Ramos (cell line): ENCODE results near the gene GALC.

Experiments
- in situ Hi-C: fragments of 300-500 bp; cut with MboI; formaldehyde crosslinking; loops from one replicate; pipeline ENCODE4 v1.14.3; 2022; ENCODE audit warnings: low sequenced_read_pairs; ENCODE audit not compliant: unreplicated experiment

GALC gene

GRCh38 chr14:88008039-88008742, 15.2 kb upstream of the GALC start:
- in situ Hi-C loops = no loop called here

- in situ Hi-C loops = no loop called here
These were observed 14.6 kb upstream of the GALC start for GRCh38 chr14:88007608-88008007.

DNA sequence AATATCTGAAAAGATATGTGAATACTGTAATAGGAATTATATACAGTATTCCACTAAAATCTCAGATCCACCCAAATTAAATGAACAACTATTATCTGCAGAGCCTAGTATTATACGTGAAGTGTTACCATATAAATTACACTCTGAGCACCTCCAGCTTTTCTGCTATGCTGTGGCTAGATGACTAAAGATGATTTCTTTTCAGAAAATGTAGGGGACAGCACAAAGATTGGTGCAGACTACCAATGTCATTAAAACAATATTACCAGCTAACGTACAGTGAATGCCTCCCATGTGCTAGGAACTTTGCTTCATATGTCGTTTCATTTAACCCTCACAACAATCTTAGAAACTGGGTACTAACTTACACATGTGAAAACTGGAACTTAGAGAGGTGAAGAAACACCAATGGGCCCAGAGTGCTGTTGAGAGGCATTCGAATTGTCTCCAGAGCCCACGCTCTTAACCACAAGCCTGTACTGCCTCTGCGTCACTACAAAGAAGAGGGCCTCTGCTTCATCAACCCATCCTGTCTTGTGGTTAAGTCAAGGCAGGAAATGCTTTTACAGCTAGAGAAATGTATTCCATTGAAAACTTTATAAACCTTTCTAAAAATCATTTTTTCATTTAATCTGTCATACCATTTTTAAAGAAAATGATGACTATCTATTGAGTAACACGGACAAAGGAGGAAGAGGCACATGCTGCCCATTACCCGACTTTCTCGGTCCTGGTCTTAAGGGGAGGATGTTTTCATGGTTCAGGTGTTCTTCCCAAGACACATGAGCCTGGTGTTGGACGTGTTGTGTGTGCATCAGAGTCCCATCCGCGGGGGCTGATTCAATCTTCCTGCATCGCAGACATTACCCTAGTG, 13.2 kb upstream of the GALC start:
- in situ Hi-C loops = no loop called here

DNA sequence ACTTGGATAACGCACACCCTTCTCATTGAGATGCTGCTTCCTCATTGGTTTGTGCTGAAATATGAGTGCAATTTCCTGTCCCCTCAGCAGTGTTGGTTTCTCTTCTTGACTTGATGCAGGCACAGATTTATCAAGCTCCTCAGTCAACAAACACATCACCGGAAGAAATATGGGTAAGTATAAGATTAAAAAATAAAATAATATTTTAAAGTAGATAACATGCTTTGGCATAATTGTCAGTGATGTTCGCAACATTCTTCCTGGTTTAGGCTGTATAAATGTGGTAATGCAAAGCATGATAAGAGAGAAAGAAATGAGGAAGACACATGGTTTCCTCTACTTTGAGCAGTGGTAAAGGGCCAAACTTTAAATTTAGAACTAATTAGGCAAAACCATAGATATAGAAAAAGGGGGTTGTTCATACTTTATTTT, 12.1 kb upstream of the GALC start, which contains the start of gene GPR65:
TSS of gene GPR65 (plus strand) at position 86 of the 432 bp plus-strand sequence. CDS start 5,713 bp downstream, outside the sequence.
- in situ Hi-C loops = no loop called here

DNA sequence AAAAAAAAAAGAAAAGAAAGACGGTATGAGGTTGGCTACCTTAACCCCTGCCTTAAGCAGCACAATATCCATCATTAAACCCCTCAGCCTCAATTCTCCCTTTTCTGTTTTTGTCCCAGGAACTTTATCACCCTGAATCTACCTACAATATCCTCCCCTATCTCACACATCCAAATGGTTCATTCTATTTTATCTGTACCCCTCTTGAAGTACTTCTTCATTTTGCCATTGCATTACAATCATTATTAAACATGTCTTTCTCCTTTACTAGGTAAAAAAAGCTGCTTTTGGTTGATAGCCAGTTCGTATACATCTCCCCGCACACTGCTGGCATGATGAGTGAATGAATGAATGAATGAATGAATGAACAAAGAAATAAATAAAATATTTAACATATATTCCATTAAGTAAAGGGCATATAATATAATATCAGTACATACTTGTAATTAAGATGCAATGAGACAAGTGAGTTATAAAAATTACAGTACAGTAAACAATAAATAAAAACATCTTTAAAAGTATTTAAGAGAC, 11.6 kb upstream of the GALC start:
- in situ Hi-C loops = no loop called here

DNA sequence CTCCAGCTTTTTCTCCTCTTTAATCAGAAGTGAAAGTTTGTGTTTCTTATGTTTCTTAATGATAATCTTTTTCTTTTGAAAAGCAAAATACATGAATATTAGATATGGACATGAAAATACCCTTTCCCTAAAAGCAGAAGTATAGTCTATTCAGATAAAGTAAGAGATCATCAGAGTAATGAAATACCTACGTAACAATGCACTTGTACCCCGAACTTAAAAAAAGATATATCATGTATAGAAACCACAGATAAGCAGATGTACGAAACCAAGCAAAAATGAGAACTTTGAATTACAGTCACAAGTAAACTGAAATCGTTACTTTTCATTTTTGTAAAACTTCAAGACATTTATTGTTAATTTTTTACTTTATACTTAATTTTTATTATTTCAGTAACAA, 10.4 kb upstream of the GALC start:
- in situ Hi-C loops = no loop called here

GRCh38 chr14:88002421-88003075, 9.6 kb upstream of the GALC start:
- in situ Hi-C loops = no loop called here

GRCh38 chr14:87999277-87999676, 6.3 kb upstream of the GALC start:
- in situ Hi-C loops = no loop called here

GRCh38 chr14:87998482-87998881, 5.5 kb upstream of the GALC start:
- in situ Hi-C loops = no loop called here

DNA sequence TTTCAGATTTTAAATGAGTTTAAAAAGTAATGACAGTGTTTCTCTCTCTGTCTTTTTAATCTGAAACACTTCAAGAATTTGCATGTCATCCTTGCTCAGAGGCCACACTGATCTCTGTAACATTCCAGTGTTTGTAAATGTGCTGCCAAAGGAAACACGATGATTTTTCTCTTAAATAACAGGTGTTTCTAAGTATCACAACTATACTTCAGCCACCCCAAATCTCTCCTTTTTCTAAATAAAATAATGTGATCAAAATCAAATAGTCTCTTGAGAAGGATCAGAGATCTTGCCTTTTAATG, 3.3 kb upstream of the GALC start:
- in situ Hi-C loops = no loop called here

DNA sequence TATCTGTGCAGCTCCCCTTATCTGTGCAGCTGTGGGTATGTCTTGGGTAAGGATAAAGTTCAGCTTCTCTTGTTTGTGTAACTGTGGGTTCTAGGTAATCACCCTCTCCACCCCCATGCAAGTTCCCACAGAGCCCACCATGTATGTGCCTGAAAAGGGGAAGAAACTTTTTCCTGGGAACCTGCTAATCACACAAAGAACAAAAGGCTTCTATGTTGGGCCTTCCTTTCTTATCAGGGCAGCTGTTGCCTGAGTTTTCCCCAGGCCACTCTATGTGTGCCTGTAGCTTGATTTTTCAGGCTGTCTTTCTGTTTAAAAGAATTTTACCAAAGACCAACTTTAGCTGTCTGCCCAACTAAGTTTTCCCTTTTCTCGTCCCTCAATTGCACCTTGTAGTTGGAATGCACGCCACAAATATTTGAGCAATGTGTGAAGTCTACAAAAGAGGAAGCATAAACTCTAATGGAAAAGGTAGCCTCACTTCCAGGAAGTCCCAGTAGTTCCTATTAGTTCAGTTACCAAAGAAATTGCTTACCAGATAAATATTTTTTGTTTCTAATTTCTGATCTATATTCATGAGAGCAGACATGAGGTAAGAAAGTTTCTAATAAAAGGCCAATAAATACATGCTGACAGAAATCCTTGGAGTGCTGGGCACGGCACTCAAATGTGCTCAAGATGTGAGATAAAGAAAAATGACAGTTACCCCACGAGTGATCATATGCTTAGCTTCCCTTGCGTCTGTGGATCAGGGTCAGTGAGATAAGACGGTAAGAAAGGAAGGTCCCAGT, 2.7 kb upstream of the GALC start:
- in situ Hi-C loops = no loop called here

DNA sequence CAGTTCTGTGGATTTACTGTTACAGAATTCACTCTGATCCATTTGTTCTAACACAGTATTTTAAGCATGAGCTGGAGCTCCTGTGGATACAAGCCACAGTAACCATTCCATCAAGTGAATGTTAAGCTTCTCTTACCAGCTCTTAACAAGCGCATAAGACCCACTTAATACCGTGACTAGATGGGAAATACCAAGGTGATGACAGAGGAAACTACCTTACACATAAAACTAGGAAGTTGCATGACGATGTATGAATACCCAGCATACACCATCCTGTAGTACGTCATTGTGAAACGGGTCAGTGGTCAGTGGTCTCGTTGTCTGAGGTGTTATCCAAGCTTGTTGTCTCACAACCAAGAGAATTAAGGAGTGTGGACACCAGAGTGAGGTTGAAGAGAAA, 2.0 kb upstream of the GALC start:
- in situ Hi-C loops = no loop called here

- in situ Hi-C loops = no loop called here
These were observed 650 bp downstream of the GALC start for GRCh38 chr14:87992346-87992717.

DNA sequence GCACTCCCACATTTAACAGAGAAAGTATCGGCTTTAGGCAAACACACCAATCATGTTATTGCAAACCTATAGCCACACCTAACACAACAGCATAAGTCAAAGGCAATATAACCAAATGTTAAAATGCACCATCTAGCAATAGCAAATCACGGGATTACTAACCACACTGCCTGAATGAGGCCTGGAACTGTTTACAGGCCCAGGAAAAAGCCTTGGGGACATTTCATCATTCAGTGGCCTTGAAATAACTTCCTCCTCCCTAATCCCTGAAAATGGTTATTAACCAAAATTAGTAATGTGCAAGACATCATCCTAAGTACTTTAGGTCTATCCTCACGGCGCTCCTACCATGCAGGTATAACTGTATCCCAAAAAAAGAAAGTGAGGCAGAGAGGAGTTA, 2.3 kb downstream of the GALC start:
- in situ Hi-C loops = no loop called here

- in situ Hi-C loops = no loop called here
These were observed 3.1 kb downstream of the GALC start for GRCh38 chr14:87989956-87990299.

DNA sequence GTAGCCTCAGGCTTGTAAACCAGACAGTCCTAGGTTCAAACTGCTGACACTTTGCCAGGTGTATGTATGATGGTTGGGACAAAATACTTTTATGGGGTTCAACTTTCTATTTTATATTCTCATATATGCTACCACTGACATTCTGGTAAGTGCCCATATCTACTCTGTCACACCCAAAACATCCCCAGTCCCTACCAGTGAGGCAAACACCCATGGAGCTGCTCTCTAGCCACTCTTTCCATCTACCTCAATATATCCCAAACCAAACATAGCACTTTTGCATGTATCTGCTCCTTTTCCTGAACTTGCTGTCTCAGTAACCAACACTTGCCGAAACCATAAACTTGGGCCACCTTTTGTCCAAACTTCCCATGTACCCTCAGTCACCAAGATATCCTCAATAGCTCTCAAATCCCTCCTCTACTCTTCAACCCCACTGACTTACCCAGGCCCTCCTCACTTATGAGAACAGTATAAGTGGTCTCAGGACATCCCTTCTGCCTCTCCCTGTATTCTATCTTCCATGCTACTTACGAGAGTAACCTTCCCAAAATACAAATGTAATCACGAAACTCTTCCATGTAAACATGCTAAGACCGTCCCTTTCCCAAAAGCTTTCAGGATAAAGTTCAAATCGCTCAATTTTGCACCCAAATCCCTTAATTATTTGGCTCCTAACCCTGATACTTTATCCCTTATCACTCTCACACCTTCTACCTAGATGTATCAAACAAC, 3.6 kb downstream of the GALC start:
- in situ Hi-C loops = no loop called here

DNA sequence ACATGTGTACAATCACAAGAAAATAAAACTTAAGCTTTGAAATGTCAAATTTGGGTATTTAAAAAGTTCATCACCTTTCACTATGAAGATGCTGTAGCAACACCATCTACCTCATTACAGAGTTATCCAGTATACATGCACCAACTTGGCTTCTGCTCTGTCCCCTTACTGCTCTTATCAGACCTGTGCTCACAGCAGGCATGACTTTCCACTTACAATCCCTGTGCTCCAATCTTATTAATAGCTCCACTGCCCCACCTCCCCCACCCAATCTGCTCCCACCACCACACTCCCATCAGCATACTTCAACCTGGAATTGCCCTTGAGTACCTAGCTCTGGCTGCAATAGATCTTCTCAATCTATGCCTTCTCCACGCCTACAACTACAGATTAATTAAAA, 13.3 kb downstream of the GALC start:
- in situ Hi-C loops = no loop called here

DNA sequence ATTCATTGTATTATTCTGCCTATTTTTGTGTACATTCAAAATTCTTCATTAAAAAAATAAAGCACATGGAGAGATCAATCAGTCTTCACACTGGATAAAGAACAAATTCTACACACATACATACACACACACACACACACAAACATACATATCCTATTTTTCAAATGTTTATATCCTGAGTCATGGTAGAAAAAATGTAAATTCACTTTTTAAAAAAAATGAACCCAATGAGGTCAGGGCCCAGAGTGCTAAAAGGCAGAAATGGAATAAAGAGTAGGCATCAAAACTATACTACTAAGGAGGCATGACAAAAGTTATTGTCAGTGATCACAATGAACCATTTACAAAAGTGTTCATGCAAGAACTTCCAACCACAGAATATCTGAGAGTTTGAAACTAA, 17.3 kb downstream of the GALC start:
- in situ Hi-C loops = no loop called here

- in situ Hi-C loops = no loop called here
These were observed 22.0 kb downstream of the GALC start for GRCh38 chr14:87971010-87971409.

- in situ Hi-C loops = no loop called here
These were observed 25.5 kb downstream of the GALC start for GRCh38 chr14:87967496-87967895.
